Activated T-cell treated with anti-CD3 and anti-CD28 coated beads, Interleukin-2, amount 50 U/mL, for 48 hours (primary cell): Measurements from ENCODE around the gene ZNG1B.
"Not testable (repeated sequence)": the region's sequence is repeated elsewhere in the genome, so short reads cannot be mapped to it uniquely, and the experiment has no call there.

Experiments used
- DNase-seq, 2 experiments: peaks; one replicate each; pipeline ENCODE4 v3.0.0-alpha.2; 2020

The ZNG1B gene

DNA sequence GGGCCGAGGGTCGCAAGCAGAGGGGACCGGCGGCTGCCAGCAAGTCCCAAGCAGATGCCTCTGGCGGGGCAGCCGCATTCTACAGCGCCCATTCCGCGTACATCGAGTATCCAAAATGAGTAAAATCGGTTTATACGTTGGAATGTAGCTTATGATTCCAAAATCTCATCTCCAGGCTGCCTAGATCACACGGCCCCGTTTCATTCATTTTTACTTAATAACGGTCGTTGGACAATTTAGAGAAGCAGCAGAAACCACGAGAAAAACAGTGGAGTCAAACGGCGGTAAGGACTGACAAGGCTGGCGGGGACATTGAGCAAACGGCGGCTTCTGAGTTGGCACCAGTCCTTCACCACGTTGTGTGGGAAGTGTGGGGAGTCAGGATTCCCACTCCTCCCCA lies 66.6 kb downstream of the ZNG1B start:
- DNase-seq = not testable (repeated sequence)

DNA sequence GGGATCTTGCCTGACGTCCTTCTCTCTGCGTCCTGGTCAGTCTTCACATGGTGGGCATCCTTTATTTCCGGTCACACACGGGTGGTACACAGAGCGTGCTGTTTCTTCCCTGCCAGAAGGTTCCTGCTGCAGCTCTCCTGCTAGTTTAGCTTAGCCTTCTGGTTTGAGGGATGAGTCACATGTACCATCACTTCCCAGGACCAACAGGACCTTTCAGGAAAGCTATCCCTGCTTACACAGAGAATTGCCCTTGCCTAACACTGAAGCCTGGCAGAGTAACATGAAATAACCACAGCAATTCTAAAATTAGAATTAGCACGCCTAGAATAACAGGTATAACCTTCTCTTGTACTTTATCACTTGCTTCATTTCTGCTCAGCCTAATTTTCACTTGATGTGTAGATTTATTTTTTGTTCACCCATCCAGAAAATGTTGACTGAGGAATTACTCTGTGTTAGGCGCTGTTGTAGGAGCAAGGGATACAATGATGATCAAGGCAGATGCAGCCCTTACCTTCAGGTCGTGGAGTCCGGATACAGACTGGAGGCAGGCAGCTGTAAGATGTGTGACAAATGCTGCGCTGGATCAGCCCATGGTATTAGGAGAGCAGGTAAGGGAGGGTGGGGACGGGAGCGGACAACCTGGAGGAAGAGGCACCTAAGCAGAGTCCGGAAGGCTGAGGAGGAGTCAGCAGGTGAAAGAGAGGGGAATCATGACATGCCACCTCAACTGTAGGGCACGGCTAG lies 70.1 kb downstream of the ZNG1B start:
- not testable (repeated sequence) for DNase-seq

DNA sequence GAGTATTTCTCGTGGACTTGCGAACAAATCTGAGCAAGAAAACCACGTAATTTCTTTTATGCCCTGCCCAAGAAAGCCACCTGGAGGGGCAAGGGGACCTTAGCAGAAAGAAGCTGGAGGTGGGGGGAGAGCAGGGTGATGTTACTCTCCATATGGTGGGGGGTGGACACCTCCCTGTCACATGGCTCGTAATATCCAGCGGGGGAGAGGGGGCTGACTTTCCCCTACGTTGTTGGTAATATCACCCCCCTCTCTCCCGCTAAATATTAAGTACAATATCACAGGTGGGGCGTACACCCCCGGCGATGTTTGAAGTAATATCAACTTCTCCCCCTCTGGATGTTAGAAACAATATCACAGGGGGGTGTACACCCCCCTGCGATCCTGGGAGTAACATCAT lies 70.7 kb downstream of the ZNG1B start:
- DNase-seq = not testable (repeated sequence)

DNA sequence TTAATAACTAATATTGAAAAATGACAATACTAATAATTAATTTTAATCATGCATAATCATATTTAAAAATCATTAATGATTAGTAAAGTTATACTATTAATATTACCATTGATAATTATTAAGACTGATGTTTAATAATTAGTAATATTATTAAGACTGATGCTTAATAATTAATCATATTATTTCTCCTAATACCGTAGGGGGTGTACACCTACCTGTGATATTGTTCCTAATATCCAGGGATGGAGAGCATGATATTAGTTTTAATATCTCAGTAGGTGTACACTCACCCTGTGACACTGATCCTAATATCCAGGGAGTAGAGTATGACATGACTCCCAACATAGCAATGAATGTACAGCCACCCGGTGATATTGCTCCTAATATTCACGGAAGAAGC lies 73.4 kb downstream of the ZNG1B start:
- not testable (repeated sequence) for DNase-seq

DNA sequence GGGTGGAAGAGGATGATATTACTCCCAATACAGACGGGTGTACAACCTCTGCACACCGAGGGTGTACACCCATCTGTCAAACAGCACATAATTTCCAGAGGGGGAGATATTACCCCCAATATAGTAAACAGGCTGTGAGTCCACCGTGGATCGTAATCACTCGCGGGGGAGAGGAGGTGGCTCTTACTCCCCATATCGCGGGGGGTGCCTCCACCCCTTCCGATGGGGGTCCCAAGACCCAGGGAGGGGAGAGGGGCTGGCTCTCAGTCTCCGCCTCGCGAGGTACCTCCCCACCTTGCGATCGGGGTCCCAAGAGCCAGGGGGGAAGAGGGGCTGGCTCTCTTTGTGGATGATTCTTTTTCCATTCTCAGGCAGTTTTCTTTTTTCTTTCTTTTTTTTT lies 74.4 kb downstream of the ZNG1B start:
- not testable (repeated sequence) for DNase-seq

DNA sequence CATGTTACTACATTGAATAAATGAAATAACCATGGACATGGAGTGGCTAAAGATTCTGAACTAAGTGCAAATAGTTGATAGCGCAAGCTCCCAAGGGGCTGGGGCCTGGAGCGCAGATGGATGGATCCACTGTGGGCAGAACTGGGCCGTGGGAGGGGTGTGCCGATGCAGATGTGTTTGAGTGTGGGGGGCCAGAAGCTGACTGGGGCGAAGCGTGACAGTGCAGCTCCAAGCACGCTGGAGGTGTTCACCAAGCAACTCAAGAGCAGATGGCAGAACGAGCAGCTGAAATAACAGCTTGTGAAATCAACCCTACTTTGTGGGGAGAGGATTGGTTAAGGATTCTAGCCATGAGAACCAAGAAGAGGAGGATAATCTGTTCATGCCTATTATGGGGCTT lies 78.0 kb downstream of the ZNG1B start:
- not testable (repeated sequence) for DNase-seq

DNA sequence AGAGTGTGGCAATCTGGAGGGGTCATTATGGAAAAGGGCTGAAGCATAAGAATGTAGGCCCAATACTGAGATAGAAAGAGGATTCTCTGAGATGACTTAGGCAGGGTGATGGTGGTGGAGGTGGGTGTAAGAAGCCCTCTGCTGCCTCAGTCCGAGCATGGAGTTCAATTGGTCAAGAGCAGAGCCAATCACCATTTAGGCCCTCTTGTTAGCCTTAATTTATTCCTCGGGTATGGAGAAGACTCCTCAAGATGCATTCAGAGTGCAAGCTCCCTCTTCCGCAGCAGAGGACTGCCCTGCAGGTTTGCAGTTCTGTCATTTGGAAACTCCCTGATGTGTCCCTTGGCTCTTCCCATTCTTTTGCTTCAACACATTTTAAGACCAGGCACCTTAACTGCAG lies 78.5 kb downstream of the ZNG1B start:
- not testable (repeated sequence) for DNase-seq

DNA sequence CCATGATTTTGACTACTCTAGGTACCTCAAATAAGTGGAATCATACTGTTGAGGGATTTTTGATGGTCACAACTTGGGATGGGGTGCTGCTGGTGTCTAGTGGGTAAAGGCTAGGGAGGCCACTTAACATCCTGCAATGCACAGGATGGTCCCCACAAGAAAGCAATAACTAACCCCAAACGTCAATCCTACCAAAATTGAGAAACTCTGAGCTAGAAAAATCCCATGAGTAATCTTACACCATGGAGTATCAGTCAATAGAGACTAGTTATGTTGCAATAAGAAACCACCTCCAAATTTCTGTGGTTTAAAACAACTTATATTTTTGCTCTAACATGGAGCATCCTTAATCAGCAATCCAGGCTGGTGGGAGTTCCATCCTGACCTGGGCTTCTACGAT lies 79.5 kb downstream of the ZNG1B start:
- DNase-seq = not testable (repeated sequence)

DNA sequence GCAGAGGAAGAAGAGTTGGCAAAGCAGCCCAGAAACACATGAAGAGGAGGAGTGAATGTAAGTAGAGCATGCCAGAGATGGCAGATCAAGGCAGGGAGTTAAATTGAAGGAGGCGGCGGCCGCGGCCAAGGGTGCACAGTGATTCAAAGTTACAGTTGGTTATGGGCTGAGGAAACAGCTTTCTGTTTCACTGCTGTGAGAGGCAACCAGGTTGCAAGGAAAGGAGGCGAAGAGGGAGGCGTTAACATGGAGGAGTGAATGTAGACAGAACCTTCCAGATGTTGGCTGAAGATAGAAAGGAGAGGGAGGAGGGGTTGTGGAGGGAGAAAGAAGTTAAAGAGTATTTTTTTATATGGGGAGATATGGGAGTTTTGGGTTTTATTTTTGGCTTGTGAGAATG lies 83.3 kb downstream of the ZNG1B start:
- DNase-seq = not testable (repeated sequence)

DNA sequence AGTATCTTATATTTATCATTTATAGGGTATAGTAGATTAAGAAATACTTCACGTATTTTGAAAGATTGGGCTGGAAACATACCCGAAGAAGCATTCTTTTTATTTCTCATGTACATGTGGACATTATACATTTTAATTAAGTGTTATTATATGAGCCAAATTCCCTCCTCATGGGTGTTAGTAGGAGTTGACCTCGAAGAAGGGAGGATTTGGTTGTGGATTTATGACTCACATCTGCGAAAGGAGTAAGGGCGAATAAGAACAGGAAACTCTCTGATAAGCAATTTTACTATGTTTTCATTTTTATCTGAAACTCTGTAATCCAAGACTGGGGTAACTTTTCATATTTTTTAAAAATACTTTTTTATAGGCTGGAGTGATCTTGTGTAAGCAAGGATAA lies 84.0 kb downstream of the ZNG1B start:
- not testable (repeated sequence) for DNase-seq

DNA sequence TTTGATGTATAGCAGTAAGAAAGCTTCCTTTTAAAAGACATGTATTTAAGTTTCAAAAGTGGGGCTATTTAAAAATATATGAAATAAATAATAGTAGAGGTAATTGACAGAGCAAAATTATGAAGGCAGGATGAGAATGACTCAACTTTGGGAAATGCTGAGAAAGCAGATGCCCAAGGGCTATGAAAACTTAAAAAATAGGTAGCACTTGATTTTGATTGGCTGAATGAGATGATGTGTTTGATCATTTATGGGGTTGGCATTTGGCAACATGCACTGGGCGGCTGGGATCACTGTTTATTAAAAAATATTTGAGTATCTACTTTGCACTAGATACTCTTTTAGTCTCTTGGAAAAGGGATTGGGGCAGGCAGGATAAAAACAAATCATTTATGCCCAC lies 87.5 kb downstream of the ZNG1B start:
- DNase-seq = not testable (repeated sequence)

DNA sequence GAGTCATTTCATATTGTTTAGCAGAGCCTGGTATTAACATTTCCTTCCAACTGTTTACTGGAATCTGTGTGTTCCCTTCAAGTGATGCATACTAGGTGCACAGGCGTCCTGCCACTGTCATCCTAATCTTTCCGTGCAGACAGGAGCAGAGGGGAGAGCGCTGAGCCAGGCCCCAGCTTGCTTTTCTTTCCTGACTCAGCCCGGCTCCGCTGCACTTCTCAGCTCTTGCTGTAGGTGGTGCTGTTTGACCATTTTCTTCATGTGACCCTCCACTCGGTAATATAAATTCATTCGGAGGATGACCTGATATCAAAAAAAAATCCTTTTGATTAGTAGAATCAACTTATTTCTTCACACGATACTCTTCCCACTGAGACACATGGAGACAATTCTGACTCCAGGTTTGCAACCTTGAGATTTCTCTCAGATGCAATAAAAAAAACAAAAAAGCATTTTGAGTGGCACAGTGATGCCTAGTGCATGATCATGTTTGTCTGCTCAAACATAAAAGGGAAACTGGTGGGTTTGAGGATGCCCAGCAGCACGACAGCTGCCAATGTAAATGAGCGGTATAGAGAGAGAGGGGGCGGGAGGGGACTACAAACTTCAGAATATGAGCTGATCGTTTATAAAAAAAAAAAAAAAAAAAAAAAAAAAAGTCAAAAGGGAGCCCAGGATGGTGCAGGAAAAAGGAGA lies 90.0 kb downstream of the ZNG1B start:
- not testable (repeated sequence) for DNase-seq

DNA sequence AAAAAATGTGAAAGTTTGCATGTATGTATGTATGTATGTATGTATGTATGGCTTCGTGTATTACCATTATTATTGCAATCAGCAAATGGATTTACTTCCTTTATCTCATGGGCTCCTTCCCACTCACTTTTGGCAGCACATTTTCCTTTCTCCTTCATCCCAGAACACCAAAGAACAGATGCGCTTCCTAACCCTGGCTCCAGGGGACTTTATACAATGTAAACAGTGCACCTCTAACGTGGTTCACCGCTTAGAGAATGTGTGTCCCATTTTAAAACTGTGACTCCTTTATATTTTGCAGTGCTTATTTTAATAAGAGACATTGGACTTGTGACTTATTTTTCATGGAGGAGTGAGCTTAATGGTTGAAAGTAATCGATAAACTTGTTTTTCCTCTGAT lies 90.6 kb downstream of the ZNG1B start:
- not testable (repeated sequence) for DNase-seq

DNA sequence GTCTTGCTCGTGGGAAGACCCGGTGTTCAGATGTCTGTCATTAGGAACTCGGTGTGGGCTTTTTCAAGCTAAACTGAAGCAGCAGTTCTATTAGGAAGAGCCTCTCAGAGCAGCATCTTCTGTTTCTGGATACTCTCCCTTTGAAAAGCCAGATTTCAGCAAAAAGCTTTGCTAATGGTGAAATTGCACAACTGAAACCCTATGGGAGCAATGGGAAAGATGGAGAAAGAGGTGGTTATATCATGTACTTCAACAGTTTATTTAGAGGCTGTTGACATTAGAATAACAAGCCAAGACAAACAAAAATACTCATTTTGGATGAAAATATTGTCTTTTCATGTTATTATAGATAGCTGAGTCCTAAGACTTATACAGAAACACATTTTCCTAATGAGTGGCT lies 91.4 kb downstream of the ZNG1B start:
- DNase-seq = not testable (repeated sequence)

DNA sequence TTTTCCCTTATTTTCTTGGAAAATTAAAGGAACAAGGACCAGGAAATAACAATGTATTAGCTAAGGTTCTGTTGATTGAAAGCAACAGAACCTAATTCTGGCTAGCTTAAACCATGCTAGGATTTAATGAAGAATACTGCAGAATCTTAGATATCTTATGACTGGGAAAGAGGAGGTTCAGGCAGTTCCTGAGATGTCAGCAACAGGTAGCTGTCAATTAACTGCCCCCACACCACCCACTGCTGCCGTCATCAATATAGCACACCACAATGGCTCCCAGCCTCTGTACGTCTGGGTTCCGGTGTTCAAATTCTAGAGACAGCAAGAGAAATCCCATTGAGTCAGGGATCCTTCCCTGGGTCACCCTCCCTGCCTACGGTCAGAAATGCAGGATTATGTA lies 95.5 kb downstream of the ZNG1B start:
- not testable (repeated sequence) for DNase-seq

DNA sequence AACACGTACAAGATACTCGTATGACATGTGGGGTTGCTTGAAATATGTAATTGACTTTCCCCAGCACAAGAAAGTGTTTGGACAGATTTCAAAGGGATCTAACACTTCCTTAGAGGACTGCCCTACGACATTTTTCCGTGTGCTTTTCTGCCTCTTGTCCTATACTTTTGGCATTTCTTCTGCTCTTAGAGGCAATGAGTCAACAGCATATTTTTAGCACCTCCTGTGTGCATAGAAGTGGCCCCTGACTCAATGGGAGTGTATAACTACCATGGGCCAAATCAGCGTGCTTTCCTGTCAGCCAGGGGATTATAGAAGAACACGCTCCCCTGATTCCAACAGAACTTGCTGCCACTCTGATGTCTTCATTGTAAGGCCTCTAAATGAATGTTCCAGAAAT lies 99.1 kb downstream of the ZNG1B start:
- DNase-seq = not testable (repeated sequence)

DNA sequence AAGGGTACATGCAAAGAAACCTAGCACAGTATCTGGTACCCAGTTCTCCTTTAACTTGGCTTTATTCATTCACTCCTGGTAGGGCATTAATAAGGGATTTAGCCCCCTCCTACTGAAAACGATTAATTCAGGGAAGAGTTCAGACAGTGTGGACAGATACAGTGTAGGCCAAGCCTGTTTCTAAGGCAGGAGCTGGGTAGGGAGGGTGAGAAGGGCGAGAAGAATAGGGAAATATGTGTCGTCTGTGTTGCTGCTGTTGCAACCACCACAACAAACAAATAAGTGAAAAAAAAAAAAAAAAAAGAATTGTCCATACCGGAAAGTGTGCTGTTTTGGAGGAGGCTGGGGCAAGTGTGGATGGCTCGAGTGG lies 103.3 kb downstream of the ZNG1B start:
- DNase-seq = not testable (repeated sequence)

DNA sequence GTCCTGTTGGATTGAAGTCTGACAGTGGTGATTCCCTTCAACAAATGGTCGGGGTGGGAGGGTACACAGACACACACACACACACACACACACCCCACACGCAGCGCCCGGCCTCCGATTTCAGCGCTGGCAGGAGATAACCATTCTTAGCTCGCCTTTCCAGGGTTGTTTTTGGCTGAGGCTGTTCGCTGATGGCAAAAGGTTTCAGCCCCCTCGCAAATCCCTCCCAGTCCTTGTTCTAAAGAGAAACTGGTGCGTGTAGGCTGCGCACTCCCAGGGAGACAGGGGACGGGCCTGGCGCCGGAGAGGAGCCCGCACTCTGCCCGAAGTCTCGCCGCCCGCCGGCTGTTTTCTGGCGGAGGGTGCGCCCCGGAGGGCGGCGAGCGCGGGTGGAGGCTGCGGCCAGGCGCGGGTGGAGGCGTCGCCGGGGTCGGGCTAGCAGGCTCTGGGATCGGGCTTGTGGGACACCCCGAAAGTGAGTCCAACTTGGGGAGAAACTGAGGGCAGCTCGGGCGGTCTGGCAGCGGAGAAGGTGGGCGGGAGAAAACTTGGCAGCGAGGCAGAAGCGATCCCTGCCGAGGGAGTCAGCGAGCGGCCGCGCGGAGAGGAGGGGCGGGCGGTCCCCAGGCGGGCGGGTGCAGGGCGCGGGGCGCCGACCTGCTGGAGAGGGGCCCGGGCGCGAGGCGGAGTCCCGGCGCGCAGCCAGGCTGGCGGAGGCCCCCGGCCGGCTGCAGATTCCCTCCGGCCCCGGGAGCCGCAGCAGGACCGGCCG lies 103.9 kb downstream of the ZNG1B start:
- peak; percentile 38 to 50 for DNase-seq

DNA sequence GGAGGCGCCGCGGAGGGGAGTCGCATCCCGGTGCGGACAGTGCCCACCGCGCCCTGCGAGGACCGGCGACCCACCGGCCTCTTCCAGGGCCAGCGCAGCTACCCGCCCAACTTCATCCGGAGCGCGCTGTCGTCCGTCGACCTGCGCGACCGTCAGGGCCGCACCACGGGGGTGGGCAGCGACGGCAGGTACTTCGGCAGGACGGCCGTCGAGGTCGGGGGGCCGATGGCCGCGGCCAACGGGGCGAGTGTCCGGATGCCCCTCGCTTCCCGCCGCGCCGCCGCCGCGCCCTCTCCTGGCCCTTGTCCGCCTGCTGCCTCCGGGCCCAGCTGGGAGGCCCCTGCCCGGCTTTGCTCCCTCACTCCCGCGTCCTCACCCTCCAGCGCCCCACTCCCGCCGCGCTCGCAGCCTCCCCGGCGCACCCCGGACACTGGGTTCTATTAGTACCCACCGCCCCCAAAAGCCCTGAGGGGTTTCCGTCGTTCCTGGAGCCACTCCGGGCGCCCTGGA lies 104.5 kb downstream of the ZNG1B start:
- peak in 1 of 2 experiments; percentile 22 for DNase-seq

DNA sequence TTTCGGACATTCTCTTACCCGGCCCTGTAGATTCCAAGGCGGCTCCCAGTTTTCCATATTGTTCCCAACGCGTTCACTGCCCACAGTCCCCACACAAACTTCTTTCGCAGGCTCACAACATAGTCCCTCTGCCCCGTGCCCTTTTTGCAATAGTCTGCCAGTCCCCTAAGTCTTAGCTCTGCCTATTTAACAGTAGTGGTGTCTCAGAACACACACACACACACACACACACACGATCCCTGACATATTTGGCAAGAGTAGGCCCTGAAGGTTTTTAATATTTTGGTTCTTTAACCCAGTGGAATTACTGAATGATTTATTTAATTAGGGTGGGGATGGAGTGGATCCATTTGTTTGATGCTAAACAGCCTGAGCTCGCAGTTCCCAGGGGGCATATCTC lies 105.0 kb downstream of the ZNG1B start:
- DNase-seq = not testable (repeated sequence)
